IMR-90 (cell line): ENCODE measurements around the gene ZNF621. TPM values are rescaled to one million over a fixed set of nuclear protein-coding genes. Genes with fewer than 3 reads are reported as not detected.
"Not testable (repeated sequence)": the region's sequence is repeated elsewhere in the genome, so short reads cannot be mapped to it uniquely, and the experiment has no call there.

ENCODE experiments used
- ATAC-seq: fragments of 200-7000 bp; cut with Tn5 transposase; 2 replicates; pipeline ENCODE4 v1.9.1; 2020; ENCODE audit warnings: low read depth, mild to moderate bottlenecking, moderate library complexity
- BruUV-seq: library from RNA; stranded (reverse); fragments of 400-500 nt; replicated peaks from 2 replicates; lab custom pipeline; 2021; lab: Mats Ljungman, UMichigan
- CTCF ChIA-PET: fragments of 300-600 bp; formaldehyde crosslinking; extraction: SDS; loops from one replicate; lab custom pipeline; 2021; ENCODE audit warnings: antibody characterized with exemption; lab: Yijun Ruan, JAX
- POLR2A ChIA-PET: fragments of 300-600 bp; sonication (Branson Sonifier 250); formaldehyde crosslinking; loops from one replicate; lab custom pipeline; 2022; ENCODE audit warnings: antibody characterized with exemption; ENCODE audit not compliant: unreplicated experiment; lab: Charles Lee
- DNase-seq: peaks from one replicate; pipeline ENCODE4 v3.0.0; 2013
- H2AFZ ChIP-seq: replicated peaks from 2 replicates; pipeline ENCODE3; 2013; ENCODE audit warnings: low read length, mild to moderate bottlenecking; ENCODE audit not compliant: poor library complexity
- H2AK5ac ChIP-seq: 2 replicates; pipeline ENCODE4 v1.6.1; 2013; ENCODE audit warnings: low read depth, low read length, inconsistent platforms
- H2AK9ac ChIP-seq: replicated peaks from 2 replicates; pipeline ENCODE3; 2013; ENCODE audit warnings: mild to moderate bottlenecking, low read depth, low read length, moderate library complexity; ENCODE audit not compliant: poor library complexity
- H2BK120ac ChIP-seq: 2 replicates; pipeline ENCODE4 v1.6.1; 2013; ENCODE audit warnings: low read depth, low read length, inconsistent platforms
- H2BK15ac ChIP-seq: 3 replicates; pipeline ENCODE4 v1.6.1; 2013; ENCODE audit warnings: low read depth, low read length, inconsistent platforms
- H2BK20ac ChIP-seq: 2 replicates; pipeline ENCODE4 v1.6.1; 2013; ENCODE audit warnings: low read depth, mild to moderate bottlenecking, inconsistent platforms, low read length, moderate library complexity
- H2BK5ac ChIP-seq: 2 replicates; pipeline ENCODE4 v1.6.1; 2013; ENCODE audit warnings: mild to moderate bottlenecking, low read depth, low read length, inconsistent platforms; ENCODE audit not compliant: poor library complexity, severe bottlenecking
- H3K14ac ChIP-seq: replicated peaks from 2 replicates; pipeline ENCODE4 v1.6.1; 2013; ENCODE audit warnings: low read depth, low read length, inconsistent platforms
- H3K18ac ChIP-seq: 2 replicates; pipeline ENCODE4 v1.6.1; 2013; ENCODE audit warnings: low read depth, low read length, control low read depth
- H3K23ac ChIP-seq: 2 replicates; pipeline ENCODE4 v1.6.1; 2013; ENCODE audit warnings: low read depth, low read length, inconsistent platforms
- H3K27ac ChIP-seq: 2 replicates; pipeline ENCODE4 v1.5.1; 2013; ENCODE audit warnings: mild to moderate bottlenecking, control low read depth, low read length; ENCODE audit not compliant: insufficient read depth
- H3K27me3 ChIP-seq: 2 replicates; pipeline ENCODE4 v1.6.1; 2013; ENCODE audit warnings: low read length; ENCODE audit not compliant: control insufficient read depth, insufficient read depth
- H3K36me3 ChIP-seq: 2 replicates; pipeline ENCODE4 v1.6.1; 2013; ENCODE audit warnings: low read length, mixed read lengths; ENCODE audit not compliant: control insufficient read depth, insufficient read depth
- H3K4ac ChIP-seq: 2 replicates; pipeline ENCODE4 v1.6.1; 2013; ENCODE audit warnings: low read depth, low read length, inconsistent platforms
- H3K4me1 ChIP-seq: 2 replicates; pipeline ENCODE4 v1.6.1; 2013; ENCODE audit warnings: low read length, mixed read lengths; ENCODE audit not compliant: control insufficient read depth, insufficient read depth
- H3K4me2 ChIP-seq: 2 replicates; pipeline ENCODE4 v1.6.1; 2013; ENCODE audit warnings: low read depth, mild to moderate bottlenecking, control low read depth, low read length, moderate library complexity
- H3K4me3 ChIP-seq: 2 replicates; pipeline ENCODE4 v1.5.1; 2013; ENCODE audit warnings: low read depth, mild to moderate bottlenecking, control low read depth, low read length, moderate library complexity; ENCODE audit not compliant: insufficient read depth
- H3K56ac ChIP-seq: 2 replicates; pipeline ENCODE4 v1.6.1; 2013; ENCODE audit warnings: low read length, inconsistent platforms; ENCODE audit not compliant: insufficient read depth; ENCODE audit errors: extremely low read depth
- H3K79me1 ChIP-seq, 2 experiments: 2 replicates each; pipeline ENCODE4 v1.6.1; 2013; ENCODE audit warnings: low read length in 2 of 2, inconsistent platforms in 1 of 2, low read depth in 1 of 2
- H3K9ac ChIP-seq: 2 replicates; pipeline ENCODE4 v1.6.1; 2013; ENCODE audit warnings: low read depth, low read length, control low read depth
- H3K9me1 ChIP-seq: 2 replicates; pipeline ENCODE4 v1.6.1; 2013; ENCODE audit warnings: low read length, inconsistent platforms; ENCODE audit not compliant: insufficient read depth
- H3K9me3 ChIP-seq: 2 replicates; pipeline ENCODE4 v1.6.1; 2013; ENCODE audit warnings: low read length; ENCODE audit not compliant: control insufficient read depth, insufficient read depth
- H4K20me1 ChIP-seq: 2 replicates; pipeline ENCODE4 v1.6.1; 2013; ENCODE audit warnings: low read length, inconsistent platforms; ENCODE audit not compliant: insufficient read depth
- H4K5ac ChIP-seq: 2 replicates; pipeline ENCODE4 v1.6.1; 2013; ENCODE audit warnings: mild to moderate bottlenecking, low read depth, low read length, control low read depth
- H4K8ac ChIP-seq, 2 experiments: 2 replicates each; pipeline ENCODE4 v1.6.1; 2013; ENCODE audit warnings: low read depth in 2 of 2, low read length in 2 of 2, control low read depth in 1 of 2, inconsistent platforms in 1 of 2
- H4K91ac ChIP-seq: 2 replicates; pipeline ENCODE4 v1.6.1; 2013; ENCODE audit warnings: low read depth, low read length, inconsistent platforms; ENCODE audit not compliant: insufficient read depth
- WGBS, 2 experiments: methylation state at CpG; one replicate each; pipeline versions ENCODE4 v1.1.5 to v1.1.7; 2013; ENCODE audit warnings: missing lambda C conversion rate in 2 of 2; ENCODE audit not compliant: insufficient read length in 1 of 2; ENCODE audit errors: extremely low coverage in 2 of 2; 5-methylcytosine and 5-hydroxymethylcytosine counted together
- dilution Hi-C: fragments of 300-500 bp; cut with HindIII; formaldehyde crosslinking; loops from one replicate; pipeline ENCODE4 v1.14.3; 2018; ENCODE audit warnings: low sequenced_read_pairs; ENCODE audit not compliant: unreplicated experiment
- in situ Hi-C: fragments of 300-500 bp; cut with MboI; formaldehyde crosslinking; loops from 3 replicates; pipeline ENCODE4 v1.14.3; 2019; ENCODE audit warnings: low sequenced_read_pairs, inconsistent platforms, mixed read lengths
- intact Hi-C: fragments of 100-400 bp; cut with micrococcal nuclease; formaldehyde crosslinking; loops from 2 replicates; pipeline ENCODE4 v1.10.0; 2022
- polyA plus RNA-seq, 3 experiments: library from polyadenylated mRNA; depleted of rRNA; stranded (reverse); fragments of >200 nt; gene quantifications; 2 replicates each; pipeline ENCODE4 v1.2.3, GENCODE V29; 2012; ENCODE audit warnings: low replicate concordance in 1 of 3
- total RNA-seq: library from RNA; depleted of rRNA; stranded (reverse); fragments of >200 nt; gene quantifications from 2 replicates; pipeline ENCODE4 v1.2.3, GENCODE V29; 2012

ZNF621 gene
- total and polyA plus RNA-seq, 2 of the 4 experiments (the other 2 are of a cell fraction) = 7.3 to 8.3 TPM

GRCh38 chr3:40565629-40566028 is 40.9 kb downstream of the ZNF621 start:
- H3K9me3 ChIP-seq, H2BK20ac ChIP-seq, H3K27me3 ChIP-seq, H2AK9ac ChIP-seq, H3K4me1 ChIP-seq, intact Hi-C loops, H4K91ac ChIP-seq, H3K9ac ChIP-seq, H4K5ac ChIP-seq, H3K23ac ChIP-seq, POLR2A ChIA-PET, H2BK120ac ChIP-seq, H3K4me2 ChIP-seq, H3K4ac ChIP-seq, H3K27ac ChIP-seq, H3K18ac ChIP-seq, H2AK5ac ChIP-seq, H4K20me1 ChIP-seq, ATAC-seq, H2BK5ac ChIP-seq, DNase-seq, H3K14ac ChIP-seq, H3K79me1 ChIP-seq, H3K36me3 ChIP-seq, CTCF ChIA-PET, H3K56ac ChIP-seq, in situ Hi-C loops, BruUV-seq, H3K4me3 ChIP-seq, H3K9me1 ChIP-seq, dilution Hi-C loops, H4K8ac ChIP-seq, H2AFZ ChIP-seq, H2BK15ac ChIP-seq: not testable (repeated sequence)
- WGBS, 2 experiments = 50% methylated on average over 2 of the region's 5 CpGs; no CpG with 5 or more reads in 1 of the 2 experiments
